ENCODE data around the gene TIGIT. TPM values are rescaled to one million over a fixed set of nuclear protein-coding genes. Genes with fewer than 3 reads are reported as not detected.

TIGIT gene
- total RNA-seq, 4 donors from 2014 or later = 0.33 TPM; not detected in 3

GRCh38 chr3:114344492-114344891 is 50.7 kb downstream of the TIGIT start:
- intact Hi-C loops (cut with DNase I) = no loop called here
- H3K27me3 ChIP-seq = no peaks in the 10 kb centered on the region
- H3K4me1 ChIP-seq = no peaks in the 10 kb centered on the region
- no peaks in the 10 kb centered on the region for H3K9me3 ChIP-seq
- no peak overlapping the region for H3K27ac ChIP-seq (replicated peaks in 1 of 4)
- H3K4me3 ChIP-seq = no peak overlapping the region
- H3K36me3 ChIP-seq = peaks cover 5 to 41% (median 19%) of the 10 kb centered on the region in 4 donors
- no peak for DNase-seq (ENCODE audit: extremely low spot score)
- TF ChIP-seq POLR2A (IDR thresholded peaks at IDR 0.05; ENCODE audit: low read depth) (no peak), EP300 (IDR thresholded peaks at IDR 0.05) (no peak), POLR2AphosphoS5 (IDR thresholded peaks at IDR 0.05) (no peak), CTCF (IDR thresholded peaks at IDR 0.05) (no peak)
- WGBS = 93% methylated on average over 1 of the region's 1 CpG

- intact Hi-C loops (cut with DNase I) = no loop called here
- H3K27me3 ChIP-seq = no peaks in the 10 kb centered on the region
- WGBS = 100% methylated on average over 3 of the region's 12 CpGs
- H3K9me3 ChIP-seq = no peaks in the 10 kb centered on the region
- no peak overlapping the region for H3K27ac ChIP-seq (replicated peaks in 1 of 4)
- no peaks in the 10 kb centered on the region for H3K4me1 ChIP-seq
- H3K36me3 ChIP-seq = peaks cover 18 to 39% (median 37%) of the 10 kb centered on the region in 4 donors
- H3K4me3 ChIP-seq = no peak overlapping the region
- DNase-seq (ENCODE audit: extremely low spot score) = no peak
- TF ChIP-seq CTCF (IDR thresholded peaks at IDR 0.05) (no peak), POLR2AphosphoS5 (IDR thresholded peaks at IDR 0.05) (no peak), EP300 (IDR thresholded peaks at IDR 0.05) (no peak), POLR2A (IDR thresholded peaks at IDR 0.05; ENCODE audit: low read depth) (no peak)
Measured at GRCh38 chr3:114350271-114350670, 56.4 kb downstream of the TIGIT start.

GRCh38 chr3:114350690-114351089 is 56.9 kb downstream of the TIGIT start:
- DNase-seq (ENCODE audit: extremely low spot score) = no peak
- over 99% methylated on average over 23 of the region's 24 CpGs for WGBS
- TF ChIP-seq POLR2A (IDR thresholded peaks at IDR 0.05; ENCODE audit: low read depth) = no peak
- intact Hi-C loops (cut with DNase I) = no loop called here
- H3K9me3 ChIP-seq = no peaks in the 10 kb centered on the region
- H3K27me3 ChIP-seq = no peaks in the 10 kb centered on the region
- no peak overlapping the region for H3K27ac ChIP-seq (replicated peaks in 1 of 4)
- no peak overlapping the region for H3K4me3 ChIP-seq
- H3K36me3 ChIP-seq = peaks cover 18 to 39% (median 37%) of the 10 kb centered on the region in 4 donors
- no peaks in the 10 kb centered on the region for H3K4me1 ChIP-seq

GRCh38 chr3:114351123-114351821 is 57.4 kb downstream of the TIGIT start:
- no peaks in the 10 kb centered on the region for H3K9me3 ChIP-seq
- no peak overlapping the region for H3K4me3 ChIP-seq
- no peak for TF ChIP-seq EP300 (IDR thresholded peaks at IDR 0.05)
- TF ChIP-seq CTCF (IDR thresholded peaks at IDR 0.05) = no peak
- no peak for TF ChIP-seq POLR2A (IDR thresholded peaks at IDR 0.05; ENCODE audit: low read depth)
- TF ChIP-seq POLR2AphosphoS5 (IDR thresholded peaks at IDR 0.05) = no peak
- WGBS = 97% methylated on average over 58 of the region's 64 CpGs
- no peaks in the 10 kb centered on the region for H3K4me1 ChIP-seq
- no peak overlapping the region for H3K27ac ChIP-seq (replicated peaks in 1 of 4)
- intact Hi-C loops (cut with DNase I) = no loop called here
- DNase-seq (ENCODE audit: extremely low spot score) = no peak
- no peaks in the 10 kb centered on the region for H3K27me3 ChIP-seq
- peaks cover 18 to 39% (median 37%) of the 10 kb centered on the region in 4 donors for H3K36me3 ChIP-seq

DNA sequence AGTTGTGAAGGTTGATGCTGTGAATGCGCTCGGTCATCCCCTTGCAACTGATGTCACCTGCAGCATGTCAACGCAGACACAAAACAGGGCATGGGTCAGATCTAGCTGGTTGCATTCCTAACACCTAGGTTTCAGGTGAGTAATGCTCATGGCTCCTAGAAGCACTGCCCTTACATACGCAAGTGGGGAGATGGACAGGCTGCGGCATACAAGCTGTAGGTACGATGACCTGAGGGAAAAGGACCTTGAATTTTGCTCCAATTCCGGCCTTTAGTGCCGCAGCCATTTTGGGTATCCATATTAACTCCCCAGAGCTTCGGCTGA is 58.0 kb downstream of the TIGIT start:
- TF ChIP-seq POLR2A (IDR thresholded peaks at IDR 0.05; ENCODE audit: low read depth) = no peak
- no peak for TF ChIP-seq EP300 (IDR thresholded peaks at IDR 0.05)
- no peak for TF ChIP-seq CTCF (IDR thresholded peaks at IDR 0.05)
- no peak for TF ChIP-seq POLR2AphosphoS5 (IDR thresholded peaks at IDR 0.05)
- Histone ChIP-seq H3K4me3 (no peak overlapping the region), H3K9me3 (no peaks in the 10 kb centered on the region), H3K27ac (replicated peaks in 1 of 4) (no peak overlapping the region), H3K4me1 (no peaks in the 10 kb centered on the region), H3K27me3 (no peaks in the 10 kb centered on the region), H3K36me3 (peaks cover 18 to 39% (median 37%) of the 10 kb centered on the region in 4 donors)
- intact Hi-C loops (cut with DNase I) = no loop called here
- DNase-seq (ENCODE audit: extremely low spot score) = no peak
- 99% methylated on average over 9 of the region's 9 CpGs for WGBS

Measured in esophagus muscularis mucosa (tissue), 4 donors.